Left colon (tissue), 2 donors: ENCODE measurements around the gene PI16. TPM values are rescaled to one million over a fixed set of nuclear protein-coding genes. Genes with fewer than 3 reads are reported as not detected.

Source experiments
- ATAC-seq: fragments of 200-7000 bp; cut with Tn5 transposase; one replicate; pipeline ENCODE4 v1.9.1; 2020; ENCODE audit warnings: mild to moderate bottlenecking, moderate library complexity
- DNase-seq, 2 donors: peaks; one replicate each; pipeline ENCODE4 v3.0.0-alpha.2; 2020
- intact Hi-C, 2 donors: fragments of 100-400 bp; cut with DNase I in 1 of 2; cut with micrococcal nuclease in 1 of 2; formaldehyde crosslinking; loops; one replicate each; pipeline versions ENCODE4 v1.11.2 to v1.14.0; 2022; cut with DNase I, micrococcal nuclease
- total RNA-seq, 2 donors: library from RNA; stranded (reverse); fragmentation: NEBNext Ultra II Directional; extraction: Animal tissue kit (Norgen Biotek cat#: 25700); gene quantifications; one replicate each; pipeline ENCODE4 v1.2.1, GENCODE V29; 2021
- donor health status: DM: no; HTN: no; CAD: no.
- donor health status: DM: yes; HTN: yes; CAD: no.

The PI16 gene
- total RNA-seq, 2 donors from 2014 or later = 2.0 to 4.0 TPM

DNA sequence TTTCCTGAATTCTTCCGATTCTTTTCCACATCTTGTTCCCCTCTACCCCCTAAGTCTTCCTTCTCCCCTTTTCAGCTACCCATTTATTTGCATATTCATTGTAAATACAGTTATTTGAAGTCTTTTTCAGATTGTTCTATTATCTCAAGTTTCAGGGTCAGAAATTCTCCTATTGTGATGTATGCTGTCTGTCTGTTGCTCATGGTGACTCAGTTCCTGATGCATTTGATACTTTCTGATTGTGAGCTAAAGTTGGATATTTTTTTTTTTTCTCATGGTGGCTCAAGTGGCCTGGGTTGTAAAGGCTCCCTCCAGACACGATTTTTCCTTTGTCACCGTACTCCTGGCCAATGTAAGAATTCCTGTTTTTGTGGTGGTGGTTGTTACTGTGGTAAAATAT, 4.9 kb upstream of the PI16 start:
- intact Hi-C loops = no loop called here
- DNase-seq (no peak), ATAC-seq (no peak)

DNA sequence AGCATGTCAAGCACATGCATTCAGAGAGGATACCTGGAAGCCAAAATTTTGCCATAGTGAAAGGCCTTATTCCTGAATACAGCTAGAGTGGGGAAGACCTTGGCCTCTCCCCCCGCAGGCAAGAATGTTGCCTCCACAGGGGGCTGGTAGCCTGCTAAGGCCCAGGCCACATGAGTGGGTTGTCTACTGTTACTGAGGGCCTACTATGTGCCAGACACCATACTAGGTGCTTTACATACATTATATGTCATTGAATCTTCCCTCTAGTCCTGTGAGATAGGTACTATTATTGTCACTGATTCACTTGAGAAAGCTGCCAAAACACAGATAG, 642 bp upstream of the PI16 start:
- ATAC-seq (no peak), DNase-seq (no peak)
- intact Hi-C loops = no loop called here

DNA sequence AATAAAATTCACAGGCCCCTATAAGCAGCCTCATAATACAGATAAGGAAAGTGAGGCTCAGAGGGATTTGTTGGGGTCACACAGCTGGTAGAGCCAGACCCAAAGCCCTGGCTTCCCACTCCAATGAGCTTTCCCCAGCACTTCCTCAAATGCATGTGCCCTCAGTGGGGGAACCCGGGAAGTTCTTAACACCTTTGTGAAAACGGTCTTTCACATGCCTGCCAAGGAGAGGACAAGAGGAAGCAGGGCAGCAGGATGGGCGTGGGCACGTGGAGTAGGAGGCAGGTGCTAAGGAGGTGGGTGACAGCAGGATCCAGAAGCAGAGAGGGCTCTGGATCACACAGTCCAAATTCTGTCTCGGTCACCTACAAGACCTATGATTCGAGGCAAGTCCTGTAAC, 598 bp downstream of the PI16 start:
- DNase-seq (no peak), ATAC-seq (no peak)
- intact Hi-C loops = no loop called here

DNA sequence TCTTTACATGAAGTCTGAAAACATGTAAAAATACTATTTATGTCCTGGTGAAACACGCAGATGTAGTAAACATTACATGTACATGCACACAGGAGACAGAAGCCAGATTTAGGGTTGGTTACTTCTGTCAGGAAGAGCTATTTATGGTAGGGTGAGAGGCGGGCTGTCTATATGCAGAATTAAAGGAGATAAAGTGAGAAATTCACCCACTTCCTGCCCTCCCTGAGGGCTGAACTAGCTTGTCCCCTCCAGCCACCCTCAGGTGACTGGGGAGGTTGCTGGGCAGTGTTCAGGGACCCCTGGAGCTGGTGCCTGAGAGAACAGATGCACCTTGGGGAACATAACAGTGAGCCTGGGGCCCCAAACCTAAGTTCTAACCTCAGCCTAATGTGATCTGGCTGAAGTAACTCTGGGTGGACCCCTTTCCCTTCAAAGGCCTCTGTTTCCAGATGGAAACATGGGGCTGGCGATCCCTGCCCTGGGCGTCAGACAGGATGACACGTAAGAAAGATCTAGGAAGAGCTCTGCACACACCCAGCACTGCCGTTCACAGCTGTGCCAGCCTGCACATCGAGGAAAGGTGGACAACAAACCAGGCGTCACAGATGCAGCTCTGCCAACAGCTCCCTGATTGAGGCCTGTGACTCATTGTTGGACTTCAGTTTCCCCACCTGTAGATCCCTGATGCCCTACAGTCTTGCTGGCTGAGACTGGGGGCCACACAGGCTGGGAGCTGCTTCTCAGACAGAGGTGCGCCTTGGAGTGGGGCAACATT, 1.3 kb downstream of the PI16 start:
- intact Hi-C loops = no loop called here
- DNase-seq (no peak), ATAC-seq (peak; percentile 22)

DNA sequence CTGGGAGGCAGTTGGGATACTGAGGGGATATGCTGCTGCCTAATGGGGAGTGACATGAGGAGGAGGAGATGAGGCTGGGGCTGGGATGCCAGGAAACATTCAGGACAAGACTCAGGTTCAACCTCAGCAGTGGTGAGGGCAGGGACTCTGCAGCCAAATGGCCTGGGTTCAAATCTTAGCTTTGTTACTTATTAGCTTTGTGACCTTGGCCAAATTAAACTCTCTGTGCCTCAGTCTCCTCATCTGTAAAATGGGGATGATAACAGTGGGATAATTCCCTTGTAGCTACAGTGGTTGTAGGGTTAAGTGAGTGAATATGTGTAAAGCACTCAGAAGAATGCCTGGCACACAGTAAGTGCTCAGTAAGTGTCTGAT, 1.9 kb downstream of the PI16 start:
- no peak for DNase-seq
- no peak for ATAC-seq
- intact Hi-C loops = no loop called here

DNA sequence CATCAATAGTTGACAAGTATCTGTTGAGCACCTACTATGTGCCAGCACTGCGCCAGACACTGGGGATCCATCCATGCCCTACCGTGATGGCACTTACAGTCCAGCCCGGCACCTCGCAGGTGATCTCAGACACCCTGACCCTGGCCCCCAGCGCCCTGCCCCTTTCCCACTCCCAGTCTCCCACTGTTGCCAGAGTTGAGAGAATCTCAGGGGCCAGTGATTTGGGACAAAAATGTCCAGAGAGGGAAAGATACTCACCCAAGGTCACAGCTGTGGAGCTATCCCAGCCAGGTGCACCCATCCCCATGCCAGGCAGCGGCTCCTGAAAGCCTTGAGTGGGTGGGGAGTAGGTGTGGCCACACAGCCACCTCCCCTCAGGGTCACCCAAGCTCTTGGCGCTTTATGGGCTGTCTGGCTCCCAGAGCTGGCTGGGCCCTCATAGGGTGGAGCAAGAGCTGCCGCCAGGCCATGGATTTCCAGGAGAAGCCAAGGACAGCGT, 3.3 kb downstream of the PI16 start:
- intact Hi-C loops = no loop called here
- DNase-seq (no peak), ATAC-seq (no peak)

DNA sequence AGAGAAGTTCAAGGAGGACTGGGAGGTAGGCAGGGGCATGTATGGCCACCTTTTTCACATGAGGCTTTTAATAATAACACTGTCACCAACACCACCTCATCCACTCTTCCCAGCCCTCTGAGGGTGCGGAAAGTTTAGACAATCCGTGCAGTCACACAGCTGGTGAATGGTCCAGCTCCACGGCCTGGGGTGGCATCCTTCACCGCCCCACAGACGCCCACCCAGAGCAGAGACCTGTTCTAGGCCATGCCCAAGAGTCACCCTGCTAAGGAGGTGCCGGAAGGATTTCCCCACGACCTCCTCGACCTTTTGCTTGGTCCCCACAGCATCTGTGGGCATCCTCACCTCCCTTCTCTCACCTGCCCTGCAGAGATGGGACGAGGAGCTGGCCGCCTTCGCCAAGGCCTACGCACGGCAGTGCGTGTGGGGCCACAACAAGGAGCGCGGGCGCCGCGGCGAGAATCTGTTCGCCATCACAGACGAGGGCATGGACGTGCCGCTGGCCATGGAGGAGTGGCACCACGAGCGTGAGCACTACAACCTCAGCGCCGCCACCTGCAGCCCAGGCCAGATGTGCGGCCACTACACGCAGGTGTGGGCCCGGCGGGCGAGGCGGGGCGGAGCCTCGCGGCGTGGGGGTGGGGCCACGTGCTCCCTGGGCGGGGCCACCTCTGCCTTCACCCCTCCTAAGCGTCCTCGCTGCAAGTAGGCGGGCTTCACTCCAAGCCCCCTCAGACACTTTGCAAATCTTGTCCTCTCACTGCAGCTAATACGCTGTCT, 4.4 kb downstream of the PI16 start:
- DNase-seq = no peak
- no peak for ATAC-seq
- intact Hi-C loops = no loop called here

DNA sequence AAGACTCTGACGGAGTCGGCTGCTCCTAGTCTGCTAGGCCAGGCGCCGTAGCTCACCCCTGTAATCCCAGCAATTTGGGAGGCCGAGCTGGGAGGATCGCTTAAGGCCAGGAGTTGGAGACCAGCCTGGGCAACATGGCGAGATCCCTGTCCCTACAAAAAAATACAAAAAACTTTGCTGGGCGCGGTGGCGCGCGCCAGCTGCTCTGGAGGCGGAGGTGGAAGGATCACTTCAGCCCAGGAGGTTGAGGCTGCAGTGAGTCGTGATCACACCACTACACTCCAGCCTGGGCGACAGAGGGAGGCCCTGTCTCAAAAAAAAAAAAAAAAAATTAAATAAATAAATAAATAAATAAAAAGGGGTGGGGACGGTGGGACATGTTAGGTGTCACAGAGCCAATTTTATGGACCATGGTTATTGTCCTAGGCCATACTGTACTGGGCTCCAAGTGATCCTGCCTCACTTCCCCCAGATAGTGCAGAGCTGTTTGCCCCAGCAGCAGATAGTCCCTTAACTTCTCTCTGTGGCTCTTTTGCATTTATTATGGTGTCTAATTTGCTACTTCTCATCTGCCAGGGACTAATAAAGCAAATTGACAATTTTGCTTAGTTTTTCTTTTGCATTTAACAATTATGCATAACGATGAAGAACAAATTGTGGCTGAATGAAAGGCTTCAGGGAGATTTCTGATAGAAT, 5.2 kb downstream of the PI16 start:
- intact Hi-C loops = no loop called here
- DNase-seq (no peak), ATAC-seq (no peak)

DNA sequence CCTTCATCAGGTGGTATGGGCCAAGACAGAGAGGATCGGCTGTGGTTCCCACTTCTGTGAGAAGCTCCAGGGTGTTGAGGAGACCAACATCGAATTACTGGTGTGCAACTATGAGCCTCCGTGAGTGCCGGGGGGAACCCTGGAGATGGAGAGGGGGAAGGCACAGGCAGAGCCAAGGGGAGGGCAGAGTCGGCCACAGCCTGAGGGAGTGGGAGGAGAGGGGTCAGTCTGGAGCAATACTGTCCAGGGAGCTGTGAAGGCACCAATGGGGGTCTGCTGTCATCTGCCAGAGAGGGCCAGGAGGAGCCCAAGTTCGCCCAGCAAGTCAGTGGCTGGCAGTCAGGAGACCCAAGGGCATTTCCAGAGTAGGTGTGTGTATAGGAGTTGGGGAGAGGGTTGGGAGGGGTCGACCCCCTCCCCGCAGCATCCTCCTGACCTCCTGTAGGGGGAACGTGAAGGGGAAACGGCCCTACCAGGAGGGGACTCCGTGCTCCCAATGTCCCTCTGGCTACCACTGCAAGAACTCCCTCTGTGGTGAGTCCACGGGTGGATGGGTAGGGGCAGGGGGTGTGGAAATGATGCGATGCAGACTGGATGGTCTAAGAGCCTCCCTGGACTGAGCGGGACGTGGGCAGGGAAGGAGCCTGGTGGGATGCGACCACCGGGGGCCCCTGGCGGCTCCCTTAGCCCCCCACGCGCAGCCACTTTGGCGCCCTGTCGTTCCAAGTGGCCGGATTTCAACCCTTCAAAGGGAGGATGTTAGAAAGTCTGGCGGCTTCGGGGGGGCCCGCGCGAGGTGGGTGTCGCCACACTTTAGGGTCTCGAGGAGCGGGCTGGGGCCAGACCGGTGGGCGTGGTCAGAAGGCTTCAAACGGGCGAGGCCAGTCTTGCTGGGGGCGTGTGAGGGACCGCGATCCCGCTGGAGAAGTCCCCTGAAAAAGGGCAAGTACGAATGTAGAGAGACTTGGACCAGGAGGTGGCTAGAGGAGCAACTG, 7.2 kb downstream of the PI16 start:
- ATAC-seq (no peak), DNase-seq (no peak)
- intact Hi-C loops = no loop called here

DNA sequence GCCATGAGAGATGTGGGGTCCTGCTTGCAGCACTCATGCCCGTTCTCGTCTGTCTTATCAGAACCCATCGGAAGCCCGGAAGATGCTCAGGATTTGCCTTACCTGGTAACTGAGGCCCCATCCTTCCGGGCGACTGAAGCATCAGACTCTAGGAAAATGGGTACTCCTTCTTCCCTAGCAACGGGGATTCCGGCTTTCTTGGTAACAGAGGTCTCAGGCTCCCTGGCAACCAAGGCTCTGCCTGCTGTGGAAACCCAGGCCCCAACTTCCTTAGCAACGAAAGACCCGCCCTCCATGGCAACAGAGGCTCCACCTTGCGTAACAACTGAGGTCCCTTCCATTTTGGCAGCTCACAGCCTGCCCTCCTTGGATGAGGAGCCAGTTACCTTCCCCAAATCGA, 8.3 kb downstream of the PI16 start:
- peak; percentile 52 to 72 for DNase-seq
- intact Hi-C loops = no loop called here
- peak; percentile 28 for ATAC-seq

DNA sequence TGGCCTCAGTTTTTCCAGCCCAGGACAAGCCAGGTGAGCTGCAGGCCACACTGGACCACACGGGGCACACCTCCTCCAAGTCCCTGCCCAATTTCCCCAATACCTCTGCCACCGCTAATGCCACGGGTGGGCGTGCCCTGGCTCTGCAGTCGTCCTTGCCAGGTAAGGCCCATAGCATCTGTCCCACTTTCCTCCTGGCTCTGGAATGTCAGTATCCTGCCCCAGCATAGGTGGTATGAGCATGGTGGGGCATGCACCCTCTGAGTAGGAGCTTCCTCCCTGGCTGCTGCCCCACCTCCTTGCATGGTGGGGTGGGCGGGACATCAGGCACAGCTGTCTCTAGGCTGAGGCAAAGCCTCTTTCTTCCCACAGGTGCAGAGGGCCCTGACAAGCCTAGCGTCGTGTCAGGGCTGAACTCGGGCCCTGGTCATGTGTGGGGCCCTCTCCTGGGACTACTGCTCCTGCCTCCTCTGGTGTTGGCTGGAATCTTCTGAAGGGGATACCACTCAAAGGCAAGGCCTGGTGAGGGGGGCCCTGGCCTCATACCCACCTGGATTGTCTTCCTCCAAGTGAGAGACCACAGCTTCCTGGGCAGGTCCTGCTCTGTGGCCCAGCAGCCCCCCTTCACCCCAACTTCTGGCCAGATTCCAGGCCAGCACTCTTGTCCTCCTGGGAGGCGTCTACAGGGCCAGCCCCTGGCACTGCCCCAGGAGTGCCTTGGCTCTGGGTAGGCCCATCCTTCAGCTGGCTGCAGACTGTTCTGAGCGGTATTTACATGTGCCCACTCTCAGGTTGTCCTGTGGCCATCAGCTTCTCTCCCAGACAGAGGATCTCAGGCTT, 9.1 kb downstream of the PI16 start:
- DNase-seq = no peak
- peak; percentile 12 for ATAC-seq
- intact Hi-C loops = no loop called here

DNA sequence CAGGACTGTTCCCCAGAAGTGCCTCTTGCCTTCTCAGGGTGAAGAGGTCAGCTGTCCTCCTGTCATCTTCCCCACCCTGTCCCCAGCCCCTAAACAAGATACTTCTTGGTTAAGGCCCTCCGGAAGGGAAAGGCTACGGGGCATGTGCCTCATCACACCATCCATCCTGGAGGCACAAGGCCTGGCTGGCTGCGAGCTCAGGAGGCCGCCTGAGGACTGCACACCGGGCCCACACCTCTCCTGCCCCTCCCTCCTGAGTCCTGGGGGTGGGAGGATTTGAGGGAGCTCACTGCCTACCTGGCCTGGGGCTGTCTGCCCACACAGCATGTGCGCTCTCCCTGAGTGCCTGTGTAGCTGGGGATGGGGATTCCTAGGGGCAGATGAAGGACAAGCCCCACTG, 9.8 kb downstream of the PI16 start:
- ATAC-seq = no peak
- DNase-seq = no peak
- intact Hi-C loops = no loop called here

DNA sequence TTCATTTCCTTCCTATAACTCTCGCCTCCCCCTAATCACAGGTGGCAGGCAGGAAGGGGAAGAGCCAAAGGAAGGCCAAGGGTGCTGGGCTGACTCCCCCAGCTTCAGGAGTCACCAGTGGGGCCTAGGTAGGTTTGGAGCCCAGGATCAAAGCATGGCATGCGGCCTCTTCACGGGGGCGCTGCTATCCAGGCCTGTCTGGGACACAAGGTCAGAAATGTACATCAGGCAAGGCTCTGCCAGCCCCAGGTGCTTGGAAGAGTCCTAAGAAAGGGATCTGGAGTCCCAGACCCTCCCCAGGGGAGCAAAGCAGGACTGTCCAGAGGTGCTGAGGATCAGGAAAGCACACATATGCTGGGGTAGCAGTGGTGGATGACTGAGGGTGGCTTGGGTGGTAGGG, 10.4 kb downstream of the PI16 start:
- intact Hi-C loops = no loop called here

DNA sequence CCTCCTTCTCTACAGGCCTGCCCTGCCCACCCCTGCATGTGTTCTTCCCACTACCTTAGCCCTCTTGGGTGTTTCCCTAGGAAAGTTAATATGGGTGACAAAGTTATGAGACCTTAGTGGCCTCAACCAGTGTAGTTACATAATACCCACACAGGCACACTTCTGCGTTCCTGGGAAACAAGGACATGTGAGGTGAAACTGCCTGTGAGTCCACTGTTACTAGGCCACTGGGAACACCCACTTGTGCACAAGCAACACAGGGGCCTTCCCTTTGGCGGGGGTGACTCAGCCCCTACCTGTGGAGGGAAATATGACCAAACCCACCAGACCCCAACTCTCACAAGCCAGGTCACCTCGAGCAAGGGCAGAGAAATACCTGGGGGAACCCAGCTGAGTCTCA, 12.8 kb downstream of the PI16 start:
- intact Hi-C loops = no loop called here
- ATAC-seq (no peak), DNase-seq (no peak)

More for the DNA sequence above, 10.4 kb downstream of the PI16 start:
- DNase-seq = no peak
- ATAC-seq = no peak

DNA sequence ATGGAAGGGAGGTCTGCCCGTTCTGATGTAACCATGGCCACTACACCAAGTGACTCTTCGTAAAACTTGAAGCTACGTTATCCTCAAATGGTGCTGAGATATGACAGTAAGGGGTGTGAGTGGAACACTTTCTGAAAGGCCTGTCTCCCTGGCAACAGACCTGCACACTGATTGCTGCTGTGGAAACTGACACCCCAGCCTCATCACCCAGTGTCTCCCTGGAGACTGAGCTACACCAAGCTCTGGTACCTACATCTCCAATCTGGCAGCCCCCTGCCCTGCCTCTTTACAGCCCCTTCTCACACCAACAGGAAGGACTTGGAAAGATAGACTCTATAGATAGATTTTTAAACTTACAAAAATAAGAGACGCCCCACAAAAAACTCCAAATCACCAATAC, 13.2 kb downstream of the PI16 start:
- intact Hi-C loops = no loop called here
- DNase-seq (no peak), ATAC-seq (no peak)

DNA sequence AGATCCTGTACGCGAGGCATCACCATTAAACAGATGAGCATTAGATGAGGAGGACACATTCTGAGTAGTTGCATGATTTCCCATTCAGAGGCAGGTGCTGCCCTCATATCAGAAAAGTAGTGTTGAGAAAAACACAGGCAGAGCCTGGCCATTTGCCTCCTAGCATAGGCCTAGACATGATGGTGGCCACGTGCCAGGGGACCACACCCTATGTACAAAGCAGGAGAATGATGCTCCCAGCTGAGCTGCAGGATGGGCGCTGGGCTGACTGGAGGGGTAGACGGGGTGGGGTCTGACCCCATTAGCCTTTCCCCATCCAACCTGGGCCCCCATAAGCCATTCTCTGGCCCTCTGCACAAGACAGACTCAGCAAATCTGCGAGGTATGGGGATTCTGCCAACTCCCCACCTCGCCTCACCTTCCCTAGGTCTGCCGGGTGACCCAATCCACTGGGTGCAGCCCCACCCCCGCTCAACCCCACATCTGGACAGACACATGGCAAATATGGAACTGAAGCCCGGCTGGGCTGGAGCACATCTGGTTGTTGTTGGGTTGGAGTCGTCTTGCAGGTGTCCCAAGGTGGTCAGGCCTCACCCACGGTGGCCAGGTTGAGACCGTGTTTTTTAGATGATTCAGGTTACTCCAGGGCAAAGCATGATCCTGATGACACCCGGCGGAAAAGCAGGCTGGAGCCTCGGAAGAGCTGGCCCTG, 13.9 kb downstream of the PI16 start:
- peak; percentile 73 for ATAC-seq
- intact Hi-C loops = no loop called here
- DNase-seq = peak in 1 of 2 donors; percentile 76

DNA sequence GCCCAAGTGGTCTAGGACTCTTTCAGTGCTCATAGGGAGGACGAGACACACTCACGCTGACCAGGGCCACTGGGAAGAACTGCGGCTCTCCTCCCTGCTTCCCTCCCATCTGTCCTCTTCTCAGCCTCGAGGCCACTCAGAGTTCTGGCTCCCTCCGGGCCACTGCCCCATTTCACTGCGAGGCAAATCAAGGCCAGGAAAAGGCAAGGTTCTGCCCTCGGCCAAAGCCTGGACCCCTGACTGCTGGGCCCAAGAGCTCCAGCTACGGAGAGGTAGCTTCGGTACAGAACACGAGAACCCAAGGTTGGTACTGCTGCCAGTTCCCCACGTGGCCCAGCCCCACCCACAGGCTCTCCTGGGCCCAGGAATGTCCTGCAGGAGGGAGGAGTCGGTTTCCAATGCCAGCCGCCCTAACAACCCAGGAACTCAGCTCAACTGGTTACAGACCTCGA, 14.7 kb downstream of the PI16 start:
- peak; percentile 60 for ATAC-seq
- intact Hi-C loops = no loop called here
- DNase-seq = no peak
